GM18867 (cell line): ENCODE results near the gene CHST9.

Experiments used
- ATAC-seq: cut with Tn5 transposase; IDR thresholded peaks from one replicate; pipeline ENCODE4 v1.9.1; 2021; ENCODE audit warnings: mild to moderate bottlenecking, moderate library complexity; ENCODE audit not compliant: unreplicated experiment

CHST9 gene

GRCh38 chr18:26875040-26875654, 310.0 kb downstream of the CHST9 start:
- no peak for ATAC-seq

GRCh38 chr18:26874283-26874682, 310.8 kb downstream of the CHST9 start:
- ATAC-seq, result no peak

DNA sequence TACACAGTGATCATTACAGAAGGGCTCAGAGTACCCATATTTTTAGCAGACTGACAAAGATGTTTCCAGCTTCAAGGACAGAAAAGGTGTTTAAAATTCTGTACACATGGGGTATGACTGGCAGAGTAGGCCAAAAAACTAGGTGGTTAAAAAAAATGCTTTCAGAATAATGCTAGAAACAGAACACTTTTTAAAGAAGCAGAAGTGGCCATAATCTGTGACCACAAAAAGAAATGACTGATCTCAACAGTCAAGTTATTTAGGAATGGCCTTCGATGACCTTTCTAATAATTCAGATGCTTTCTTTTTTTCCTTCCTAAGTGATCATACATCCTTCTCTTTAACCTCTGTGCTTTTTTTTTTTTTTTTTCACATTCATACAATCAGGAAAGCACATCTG, 315.5 kb downstream of the CHST9 start:
- peak; percentile 72 for ATAC-seq

GRCh38 chr18:26868968-26869586, 316.0 kb downstream of the CHST9 start:
- ATAC-seq, result no peak

GRCh38 chr18:26867471-26867870, 317.6 kb downstream of the CHST9 start:
- ATAC-seq, result no peak

GRCh38 chr18:26865557-26865956, 319.6 kb downstream of the CHST9 start, which contains the start of gene AQP4:
TSS of gene AQP4 (minus strand) at chr18:26865707. CDS start at chr18:26865689, 18 bp downstream.
- ATAC-seq, result no peak

DNA sequence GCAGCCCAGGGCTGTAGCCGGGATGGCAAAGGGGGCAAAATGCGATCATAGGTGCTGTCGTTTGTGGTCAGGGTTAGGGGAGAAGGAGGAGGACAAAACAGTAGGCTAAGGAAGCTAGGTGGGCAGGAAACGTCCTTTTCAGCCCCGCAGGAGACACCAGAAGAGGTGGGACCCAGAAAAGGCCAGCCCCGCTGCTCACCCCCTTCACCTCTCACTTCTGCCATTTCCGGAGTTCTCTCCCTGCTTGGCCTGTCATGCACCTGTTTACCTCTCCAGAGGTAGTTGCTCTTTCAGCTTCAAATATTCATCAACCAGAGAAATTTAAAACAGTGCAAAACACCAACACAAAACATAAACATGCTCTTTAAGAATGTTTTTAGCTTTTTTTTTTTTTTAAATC, 320.4 kb downstream of the CHST9 start:
- peak; percentile 50 for ATAC-seq

DNA sequence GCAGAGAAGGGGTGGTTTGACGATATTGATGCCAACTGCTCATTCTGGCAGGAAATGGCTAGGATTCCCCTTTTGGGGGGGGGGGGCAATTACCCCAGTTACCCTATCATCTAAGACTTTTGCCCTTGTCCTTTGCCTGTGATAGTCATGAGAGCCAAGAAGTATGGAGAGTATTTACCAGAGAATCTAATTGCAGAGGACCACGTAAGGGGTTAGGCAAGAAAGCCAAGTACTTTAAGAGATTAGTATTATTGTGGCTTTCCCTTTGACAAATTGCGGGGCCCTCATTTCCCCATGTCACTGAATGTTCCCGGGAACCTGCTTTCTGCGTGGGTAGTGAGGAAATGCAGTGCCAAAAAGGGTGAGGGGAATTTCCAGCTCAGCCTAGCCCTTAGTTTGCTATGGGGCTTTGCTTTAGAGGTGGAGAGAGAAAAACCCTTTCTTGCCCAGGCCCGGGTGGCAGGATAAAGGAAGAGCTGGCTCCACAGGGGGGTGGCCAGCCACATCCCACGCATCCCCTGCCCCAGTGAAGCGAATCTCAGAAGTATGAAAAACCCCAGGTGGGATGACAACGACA, 321.1 kb downstream of the CHST9 start:
- ATAC-seq, result peak; percentile 22

GRCh38 chr18:26863122-26863879, 321.8 kb downstream of the CHST9 start:
- no peak for ATAC-seq

GRCh38 chr18:26862084-26862483, 323.0 kb downstream of the CHST9 start:
- no peak for ATAC-seq
